Upper lobe of left lung (tissue), 6 donors: ENCODE results near the gene COG7. TPM values are rescaled to one million over a fixed set of nuclear protein-coding genes. Genes with fewer than 3 reads are reported as not detected.
"Not testable (repeated sequence)": the region's sequence is repeated elsewhere in the genome, so short reads cannot be mapped to it uniquely, and the experiment has no call there.

Source experiments
- ATAC-seq, 2 donors: fragments of 200-7000 bp; cut with Tn5 transposase; one replicate each; pipeline ENCODE4 v1.9.1; 2022; ENCODE audit warnings: mild to moderate bottlenecking in 2 of 2, moderate library complexity in 2 of 2; ENCODE audit not compliant: low FRiP score in 2 of 2
- DNase-seq, 2 donors: peaks; one replicate each; pipeline ENCODE4 v3.0.0-alpha.2; 2019 to 2020
- H3K27ac ChIP-seq, 4 donors: fragments of 200-600 bp; sonication (generic); one replicate each; pipeline ENCODE4 v1.5.1; 2016 to 2019
- H3K27me3 ChIP-seq, 4 donors: fragments of 200-600 bp; sonication (generic); one replicate each; pipeline ENCODE4 v1.5.1; 2017 to 2019
- H3K36me3 ChIP-seq, 4 donors: fragments of 200-600 bp; sonication (generic); one replicate each; pipeline ENCODE4 v1.5.1; 2016 to 2019
- H3K4me1 ChIP-seq, 4 donors: fragments of 200-600 bp; sonication (generic); one replicate each; pipeline ENCODE4 v1.5.1; 2018 to 2019
- H3K4me3 ChIP-seq, 4 donors: fragments of 200-600 bp; sonication (generic); one replicate each; pipeline ENCODE4 v1.5.1; 2017 to 2019; ENCODE audit warnings: mild to moderate bottlenecking in 2 of 4, moderate library complexity in 1 of 4
- H3K9me3 ChIP-seq, 4 donors: fragments of 200-600 bp; sonication (generic); one replicate each; pipeline ENCODE4 v1.5.1; 2018 to 2019
- EP300 ChIP-seq, 4 donors: sonication (generic); formaldehyde crosslinking; IDR thresholded peaks; one replicate each; pipeline ENCODE4 v1.5.1; 2017; ENCODE audit warnings: antibody characterized with exemption in 4 of 4, control low read depth in 2 of 4
- POLR2A ChIP-seq, 4 donors: fragments of 450-650 bp; IDR thresholded peaks; one replicate each; pipeline ENCODE4 v1.5.1; 2016 to 2017; ENCODE audit warnings: antibody characterized with exemption in 4 of 4, mild to moderate bottlenecking in 2 of 4
- POLR2AphosphoS5 ChIP-seq, 2 donors: sonication (generic); formaldehyde crosslinking; IDR thresholded peaks; one replicate each; pipeline ENCODE4 v1.5.1; 2017; ENCODE audit warnings: antibody characterized with exemption in 2 of 2
- WGBS, 2 donors: methylation state at CpG; one replicate each; pipeline ENCODE4 v1.1.5; 2017 to 2018; 5-methylcytosine and 5-hydroxymethylcytosine counted together
- total RNA-seq, 6 donors: library from RNA; depleted of rRNA in 4 of 6; stranded (reverse); fragments of >200 nt in 4 of 6; gene quantifications; one replicate each; pipeline versions ENCODE4 v1.1.0 to v1.2.1, GENCODE V29; 2016 to 2021
- TF ChIP-seq, protein P1 (sequence below), 6 experiments: fragments of 450-650 bp in 4 of 6; fragments of 200-600 bp in 2 of 6; sonication (generic) in 2 of 6; IDR thresholded peaks; one replicate each; pipeline ENCODE4 v1.5.1; 2016 to 2019; ENCODE audit warnings: antibody characterized with exemption in 6 of 6
- donor health status: DM: no; HTN: no; CAD: no; lungs with moderate emphysema.
- donor health status: DM: no; HTN: yes; CAD: no; lungs with severe emphysema.

The COG7 gene
- total RNA-seq, 6 donors from 2014 or later = 16.9 to 61.8 (median 24.8) TPM

DNA sequence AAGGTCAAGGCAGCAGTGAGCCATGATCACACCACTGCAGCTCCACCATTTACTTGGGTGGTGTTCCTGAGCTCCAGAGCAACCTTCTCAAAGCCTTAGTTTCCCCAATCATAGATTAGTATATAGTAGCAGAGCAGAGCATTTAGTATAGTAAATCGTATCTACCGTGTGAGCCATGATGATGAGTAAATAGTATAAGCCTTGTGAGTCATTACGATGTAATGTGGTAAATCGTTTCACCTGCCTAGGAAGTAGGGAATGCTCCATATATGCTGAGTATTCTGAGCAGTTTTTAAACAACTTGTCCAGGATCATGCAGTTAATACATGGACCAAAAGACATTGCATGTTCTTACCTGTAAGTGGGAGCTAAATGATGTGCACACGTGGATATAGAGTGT, 84.5 kb downstream of the COG7 start:
- Histone ChIP-seq H3K36me3 (no peaks in the 10 kb centered on the region), H3K4me1 (peaks cover 0 to 16% (median 8%) of the 10 kb centered on the region in 4 donors), H3K27me3 (no peaks in the 10 kb centered on the region), H3K9me3 (no peaks in the 10 kb centered on the region), H3K4me3 (no peak overlapping the region), H3K27ac (no peak overlapping the region)
- WGBS, 2 donors = 76 to 82% methylated on average over 5 of the region's 5 CpGs
- no peak for ATAC-seq
- TF ChIP-seq, protein P1, sequence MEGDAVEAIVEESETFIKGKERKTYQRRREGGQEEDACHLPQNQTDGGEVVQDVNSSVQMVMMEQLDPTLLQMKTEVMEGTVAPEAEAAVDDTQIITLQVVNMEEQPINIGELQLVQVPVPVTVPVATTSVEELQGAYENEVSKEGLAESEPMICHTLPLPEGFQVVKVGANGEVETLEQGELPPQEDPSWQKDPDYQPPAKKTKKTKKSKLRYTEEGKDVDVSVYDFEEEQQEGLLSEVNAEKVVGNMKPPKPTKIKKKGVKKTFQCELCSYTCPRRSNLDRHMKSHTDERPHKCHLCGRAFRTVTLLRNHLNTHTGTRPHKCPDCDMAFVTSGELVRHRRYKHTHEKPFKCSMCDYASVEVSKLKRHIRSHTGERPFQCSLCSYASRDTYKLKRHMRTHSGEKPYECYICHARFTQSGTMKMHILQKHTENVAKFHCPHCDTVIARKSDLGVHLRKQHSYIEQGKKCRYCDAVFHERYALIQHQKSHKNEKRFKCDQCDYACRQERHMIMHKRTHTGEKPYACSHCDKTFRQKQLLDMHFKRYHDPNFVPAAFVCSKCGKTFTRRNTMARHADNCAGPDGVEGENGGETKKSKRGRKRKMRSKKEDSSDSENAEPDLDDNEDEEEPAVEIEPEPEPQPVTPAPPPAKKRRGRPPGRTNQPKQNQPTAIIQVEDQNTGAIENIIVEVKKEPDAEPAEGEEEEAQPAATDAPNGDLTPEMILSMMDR (IDR thresholded peaks at IDR 0.05) = no peak
- TF ChIP-seq POLR2AphosphoS5 (IDR thresholded peaks at IDR 0.05) = no peak
- TF ChIP-seq POLR2A (IDR thresholded peaks at IDR 0.05) = no peak
- no peak for TF ChIP-seq EP300 (IDR thresholded peaks at IDR 0.05)
- no peak for DNase-seq

DNA sequence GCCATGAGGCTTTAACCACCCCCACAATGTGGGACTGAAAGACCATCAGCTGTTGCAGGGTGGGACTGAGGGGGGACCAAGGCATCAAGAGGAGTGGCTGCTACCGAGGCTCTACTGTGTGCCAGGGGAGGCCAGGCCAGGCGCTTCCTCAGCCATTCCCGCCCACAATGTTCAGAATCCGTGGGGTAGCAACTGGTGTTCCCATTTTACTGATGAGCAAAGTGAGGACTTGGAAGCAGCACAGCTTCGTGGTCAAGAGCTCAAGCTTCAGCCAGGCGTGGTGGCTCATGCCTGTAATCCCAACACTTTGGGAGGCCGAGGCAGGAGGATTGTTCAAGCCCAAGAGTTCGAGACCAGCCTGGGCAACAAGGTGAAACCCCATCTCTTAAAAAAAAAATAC, 85.0 kb downstream of the COG7 start:
- no peaks in the 10 kb centered on the region for H3K36me3 ChIP-seq
- H3K27ac ChIP-seq = no peak overlapping the region
- no peak overlapping the region for H3K4me3 ChIP-seq
- ATAC-seq = no peak
- no peak for DNase-seq
- H3K27me3 ChIP-seq = no peaks in the 10 kb centered on the region
- H3K4me1 ChIP-seq = peaks cover 0 to 16% (median 13%) of the 10 kb centered on the region in 4 donors
- 89 to 91% methylated on average over 8 of the region's 8 CpGs for WGBS, 2 donors
- no peaks in the 10 kb centered on the region for H3K9me3 ChIP-seq
- TF ChIP-seq EP300 (IDR thresholded peaks at IDR 0.05) (no peak), POLR2A (IDR thresholded peaks at IDR 0.05) (no peak), POLR2AphosphoS5 (IDR thresholded peaks at IDR 0.05) (no peak)
- TF ChIP-seq, protein P1 (IDR thresholded peaks at IDR 0.05) = no peak

DNA sequence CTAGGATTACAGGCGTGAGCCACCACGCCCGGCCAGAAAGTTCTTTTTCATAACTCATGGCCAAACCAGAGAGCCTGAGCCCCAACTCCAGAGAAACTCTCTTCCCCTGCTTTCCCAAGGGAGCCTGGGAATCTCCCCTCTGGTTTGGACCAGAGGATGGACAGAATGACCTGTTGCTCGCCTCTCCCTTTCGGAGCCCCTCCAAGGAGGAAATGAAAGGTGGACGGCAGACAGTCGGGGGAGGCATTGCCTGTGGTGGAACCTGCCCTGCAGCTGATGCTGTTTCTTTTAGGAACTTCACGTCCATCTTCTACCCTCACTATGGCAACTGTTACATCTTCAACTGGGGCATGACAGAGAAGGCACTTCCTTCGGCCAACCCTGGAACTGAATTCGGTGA, 85.4 kb downstream of the COG7 start:
- TF ChIP-seq POLR2AphosphoS5 (IDR thresholded peaks at IDR 0.05) = no peak
- TF ChIP-seq EP300 (IDR thresholded peaks at IDR 0.05) = no peak
- no peak for TF ChIP-seq POLR2A (IDR thresholded peaks at IDR 0.05)
- TF ChIP-seq, protein P1 (IDR thresholded peaks at IDR 0.05) = no peak
- Histone ChIP-seq H3K4me1 (peaks cover 0 to 19% (median 17%) of the 10 kb centered on the region in 4 donors), H3K4me3 (no peak overlapping the region), H3K36me3 (no peaks in the 10 kb centered on the region), H3K9me3 (no peaks in the 10 kb centered on the region), H3K27ac (no peak overlapping the region), H3K27me3 (no peaks in the 10 kb centered on the region)
- ATAC-seq (no peak), DNase-seq (no peak)
- WGBS, 2 donors = 89 to 94% methylated on average over 10 of the region's 10 CpGs

DNA sequence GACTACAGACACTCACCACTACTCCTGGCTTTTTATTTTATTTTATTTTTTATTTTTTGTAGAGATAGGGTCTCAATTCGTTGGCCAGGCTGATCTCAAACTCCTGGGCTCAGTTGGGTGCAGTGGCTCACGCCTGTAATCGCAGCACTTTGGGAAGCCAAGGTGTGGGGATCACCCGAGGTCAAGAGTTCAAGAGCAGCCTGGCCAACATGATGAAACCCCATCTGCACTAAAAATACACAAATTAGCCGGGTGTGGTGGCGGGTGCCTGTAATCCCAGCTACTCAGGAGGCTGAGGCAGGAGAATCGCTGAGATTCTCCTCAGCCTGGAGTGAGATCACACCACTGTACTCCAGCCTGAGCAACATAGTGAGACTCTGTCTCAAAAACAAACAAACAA, 86.6 kb downstream of the COG7 start:
- peaks cover 5 to 28% (median 25%) of the 10 kb centered on the region in 4 donors for H3K4me1 ChIP-seq
- not testable (repeated sequence) for ATAC-seq, DNase-seq, H3K27me3 ChIP-seq, H3K9me3 ChIP-seq, H3K36me3 ChIP-seq, H3K4me3 ChIP-seq
- 77 to 79% methylated on average over 7 of the region's 7 CpGs for WGBS, 2 donors
- peak overlapping the region in 1 of 4 donors; percentile 14 for H3K27ac ChIP-seq

DNA sequence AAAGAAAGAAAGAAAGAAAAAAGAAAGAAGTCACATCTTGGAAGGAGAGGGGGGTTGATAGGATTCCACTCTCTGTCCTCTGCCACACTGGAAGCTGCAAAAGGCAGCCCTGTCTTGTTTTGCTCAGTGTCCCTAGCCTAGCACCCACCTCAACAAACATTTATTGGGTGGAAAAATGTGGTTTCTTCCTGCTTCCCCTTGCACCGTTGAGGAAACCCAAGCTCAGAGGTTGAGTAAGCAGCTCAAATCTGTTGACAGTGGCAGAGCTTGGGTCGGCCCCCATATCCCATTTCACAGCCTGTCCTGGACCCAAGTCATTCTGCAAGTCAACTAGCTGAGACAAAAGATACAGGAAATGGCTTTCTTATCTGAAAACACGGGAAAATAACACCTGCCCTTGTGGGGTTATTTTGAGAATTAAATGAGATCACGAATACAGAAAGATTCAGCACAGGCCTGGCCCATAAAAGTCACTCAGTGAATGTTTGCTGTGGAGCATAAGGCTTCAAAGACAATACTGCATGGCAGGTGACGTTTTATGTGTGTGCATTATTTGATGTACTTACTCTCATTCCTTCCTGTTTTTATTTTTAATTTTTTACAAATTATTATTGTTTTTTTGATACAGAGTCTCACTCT, 87.3 kb downstream of the COG7 start:
- peak overlapping the region in 1 of 4 donors; percentile 14 for H3K27ac ChIP-seq

More for the DNA sequence above, 87.3 kb downstream of the COG7 start:
- no peak for DNase-seq
- Histone ChIP-seq H3K27me3 (no peaks in the 10 kb centered on the region), H3K36me3 (no peaks in the 10 kb centered on the region), H3K4me3 (no peak overlapping the region), H3K9me3 (no peaks in the 10 kb centered on the region), H3K4me1 (peaks cover 5 to 28% (median 25%) of the 10 kb centered on the region in 4 donors)
- WGBS, 2 donors = 13 to 25% methylated on average over 5 of the region's 5 CpGs
- no peak for ATAC-seq
- TF ChIP-seq POLR2AphosphoS5 (IDR thresholded peaks at IDR 0.05) = peak in 1 of 2 donors; percentile 23
- TF ChIP-seq, protein P1 (IDR thresholded peaks at IDR 0.05) = no peak
